B cell (primary cell): ENCODE data around the gene MRPS26.

Experiments
- CTCF ChIP-seq: fragments of 200-600 bp; IDR thresholded peaks from one replicate; pipeline ENCODE4 v1.8.0; 2022; ENCODE audit warnings: antibody characterized with exemption, mild to moderate bottlenecking
- EZH2 ChIP-seq: IDR thresholded peaks from 2 replicates; pipeline ENCODE4 v1.6.1; 2012; ENCODE audit warnings: borderline replicate concordance, low read depth, mild to moderate bottlenecking, moderate library complexity, low read length; ENCODE audit not compliant: insufficient read depth, poor library complexity, severe bottlenecking

GRCh38 chr20:3027987-3028386 is 17.9 kb upstream of the MRPS26 start:
- TF ChIP-seq CTCF = no peak
- TF ChIP-seq EZH2 = no peak
